Esophagus muscularis mucosa (tissue), 3 donors: ENCODE results near the gene FAM78B.

Experiments used
- CTCF ChIP-seq, 3 experiments: fragments of 200-600 bp in 2 of 3; fragments of 450-650 bp in 1 of 3; sonication (generic) in 2 of 3; IDR thresholded peaks; one replicate each; pipeline ENCODE4 v1.5.1; 2017 to 2019; ENCODE audit warnings: antibody characterized with exemption in 3 of 3, mild to moderate bottlenecking in 2 of 3, moderate library complexity in 1 of 3
- EP300 ChIP-seq: sonication (generic); formaldehyde crosslinking; IDR thresholded peaks from one replicate; pipeline ENCODE4 v1.6.1; 2017; ENCODE audit warnings: antibody characterized with exemption

DNA sequence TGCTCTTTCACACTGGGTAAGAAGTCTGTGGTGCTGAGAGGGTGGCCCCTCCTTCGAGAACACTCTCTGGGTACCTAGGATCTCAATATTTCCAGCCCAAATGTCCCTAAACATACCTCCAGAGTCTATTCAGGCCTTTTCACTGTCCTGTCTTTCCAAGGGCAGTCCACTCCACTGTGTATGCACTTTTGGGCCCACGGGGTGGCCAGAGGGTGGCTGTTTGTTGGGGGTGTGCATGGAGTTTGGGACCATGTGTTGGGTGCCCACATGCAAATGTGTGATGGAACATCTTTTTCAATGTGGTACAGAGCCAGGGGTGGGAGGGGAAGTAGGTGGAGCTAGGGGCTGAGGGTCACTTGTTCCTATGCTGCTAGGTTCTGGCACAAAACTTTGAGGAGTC, 87.5 kb downstream of the FAM78B start:
- TF ChIP-seq EP300 (no peak), CTCF (IDR thresholded peaks at IDR 0.05) (no peak)
